ENCODE data around the gene ELAVL1.
"Not testable (repeated sequence)": the region's sequence is repeated elsewhere in the genome, so short reads cannot be mapped to it uniquely, and the experiment has no call there.

The ELAVL1 gene

GRCh38 chr19:7932930-7933300, 72.5 kb downstream of the ELAVL1 start:
- no peak for FAIRE-seq

- FAIRE-seq = no peak
Measured at GRCh38 chr19:7932276-7932929, 73.0 kb downstream of the ELAVL1 start.

- no peak for FAIRE-seq
Measured at GRCh38 chr19:7931221-7932061, 74.0 kb downstream of the ELAVL1 start.

GRCh38 chr19:7930765-7931164, 74.7 kb downstream of the ELAVL1 start:
- no peak for FAIRE-seq

GRCh38 chr19:7930030-7930429, 75.4 kb downstream of the ELAVL1 start:
- not testable (repeated sequence) for FAIRE-seq

- FAIRE-seq = no peak
Measured at GRCh38 chr19:7928741-7929701, 76.4 kb downstream of the ELAVL1 start.

DNA sequence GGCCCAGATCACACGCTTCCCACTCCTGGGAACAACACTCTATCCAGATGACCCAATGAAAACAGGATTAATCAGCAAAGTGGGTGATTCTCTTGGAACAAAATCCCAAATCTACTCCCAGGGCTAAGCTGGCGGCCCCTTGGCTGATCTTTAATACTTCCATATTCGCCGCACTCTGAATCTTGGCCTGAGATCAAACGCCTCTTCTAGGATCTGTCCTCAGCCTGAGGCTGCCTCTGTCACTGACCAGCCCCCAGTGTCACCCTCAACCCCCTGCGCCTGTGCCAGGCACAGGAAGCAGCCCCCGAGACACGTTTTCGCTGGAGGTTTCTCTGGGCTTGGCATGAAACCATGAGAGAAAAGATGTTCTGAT, 77.1 kb downstream of the ELAVL1 start:
- FAIRE-seq = no peak

DNA sequence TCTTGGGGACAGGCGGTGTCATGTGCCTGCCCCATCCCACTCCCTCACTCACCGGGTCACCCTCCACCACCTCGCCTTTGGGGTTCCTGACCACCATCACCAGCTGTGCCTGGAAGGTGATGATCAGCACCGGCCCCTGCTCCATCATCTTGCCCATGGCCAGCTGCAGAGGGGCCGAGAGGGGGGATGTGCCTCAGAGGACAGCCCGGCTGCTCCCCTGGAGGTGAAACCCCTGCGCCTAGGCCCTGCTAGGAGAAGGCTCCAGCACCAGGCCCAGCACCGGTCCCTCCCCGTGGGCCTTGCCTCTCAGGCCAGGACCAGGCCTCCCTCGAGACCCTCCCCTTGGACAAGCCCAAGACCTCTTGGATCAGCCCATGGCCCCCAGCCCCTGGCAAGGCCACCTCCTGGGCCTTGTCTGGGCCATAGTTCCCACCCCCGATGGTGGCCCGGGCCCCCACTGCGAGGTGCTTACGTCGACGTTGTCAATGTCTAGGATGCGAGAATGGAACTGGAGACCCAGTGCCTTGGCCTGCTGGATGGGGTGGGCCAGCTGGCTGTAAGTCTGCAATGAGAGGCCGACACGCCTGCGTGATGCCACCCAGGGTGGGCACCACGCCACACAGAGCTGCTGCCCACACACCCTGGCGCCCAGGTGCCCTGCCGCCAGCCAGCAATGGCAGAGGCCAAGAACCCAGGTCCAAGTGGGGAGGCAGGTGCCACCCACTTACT, 77.7 kb downstream of the ELAVL1 start:
- FAIRE-seq = no peak

GRCh38 chr19:7926727-7927604, 78.5 kb downstream of the ELAVL1 start:
- FAIRE-seq = no peak

DNA sequence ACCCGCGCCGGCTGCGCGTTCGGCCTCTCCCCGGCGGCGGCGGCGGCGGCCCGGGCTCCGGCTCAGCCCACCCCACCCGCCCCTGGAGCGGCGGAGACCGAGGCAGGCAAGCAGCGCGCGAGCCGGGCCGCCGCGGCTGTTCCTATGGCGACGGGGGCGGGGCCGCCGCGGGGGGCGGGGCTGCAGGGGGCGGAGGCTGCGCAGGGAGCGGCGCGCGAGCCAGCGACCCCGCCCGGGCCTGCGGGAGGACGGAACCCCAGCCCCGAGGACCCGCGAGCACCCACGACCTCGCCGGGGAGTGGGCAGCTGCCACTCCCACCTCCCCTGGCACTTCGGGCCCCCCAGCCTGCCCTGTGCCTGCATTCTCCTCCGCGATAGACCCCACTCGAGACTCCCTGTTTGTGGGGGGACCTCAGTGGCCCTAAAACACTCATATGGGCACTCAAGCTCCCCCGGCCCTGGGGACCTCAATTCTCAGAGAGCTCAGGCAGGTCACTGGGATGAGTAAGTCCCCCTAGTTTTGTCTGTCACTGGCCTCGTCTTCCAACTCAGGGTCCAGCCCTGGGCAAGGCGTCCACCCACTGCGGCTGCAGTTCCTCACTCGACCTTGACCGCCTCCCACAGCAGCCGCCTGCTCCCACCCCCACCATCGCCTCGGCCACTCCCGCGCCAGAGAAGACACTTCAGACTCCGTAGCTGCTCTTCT, 79.3 kb downstream of the ELAVL1 start, which contains the start of gene CTXN1:
TSS of gene CTXN1 (minus strand) at position 115 of the 706 bp plus-strand sequence. CDS start 597 bp downstream, outside the sequence.
- FAIRE-seq = no peak

- no peak for FAIRE-seq
Measured at GRCh38 chr19:7925171-7925851, 80.1 kb downstream of the ELAVL1 start.

DNA sequence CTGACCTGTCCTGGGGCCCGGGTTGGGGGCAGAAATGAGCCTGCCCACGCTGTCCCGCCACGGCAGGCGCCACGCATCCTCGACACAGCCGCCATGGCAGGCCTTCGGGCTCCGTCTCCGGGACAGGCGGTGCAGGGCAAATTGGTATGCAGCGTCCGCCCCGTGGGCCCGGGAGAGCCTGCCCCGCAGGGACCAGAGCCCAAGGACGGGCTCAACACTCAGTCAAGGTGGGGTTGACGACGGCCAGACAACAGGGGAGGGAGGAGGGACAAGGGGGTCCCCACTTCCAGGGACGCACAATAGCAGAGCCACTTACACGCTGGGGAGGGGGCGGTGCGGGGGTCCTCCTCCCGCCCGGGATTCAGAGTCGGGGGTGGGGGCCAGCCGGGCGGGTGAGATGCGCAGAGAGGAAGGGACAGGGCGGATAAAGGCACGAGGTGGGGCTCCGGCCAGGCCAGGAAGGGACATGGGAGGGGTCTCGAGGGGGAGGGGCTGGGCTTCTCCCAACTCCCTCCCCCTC, 80.7 kb downstream of the ELAVL1 start:
- FAIRE-seq = no peak

GRCh38 chr19:7924241-7924640, 81.2 kb downstream of the ELAVL1 start:
- no peak for FAIRE-seq

DNA sequence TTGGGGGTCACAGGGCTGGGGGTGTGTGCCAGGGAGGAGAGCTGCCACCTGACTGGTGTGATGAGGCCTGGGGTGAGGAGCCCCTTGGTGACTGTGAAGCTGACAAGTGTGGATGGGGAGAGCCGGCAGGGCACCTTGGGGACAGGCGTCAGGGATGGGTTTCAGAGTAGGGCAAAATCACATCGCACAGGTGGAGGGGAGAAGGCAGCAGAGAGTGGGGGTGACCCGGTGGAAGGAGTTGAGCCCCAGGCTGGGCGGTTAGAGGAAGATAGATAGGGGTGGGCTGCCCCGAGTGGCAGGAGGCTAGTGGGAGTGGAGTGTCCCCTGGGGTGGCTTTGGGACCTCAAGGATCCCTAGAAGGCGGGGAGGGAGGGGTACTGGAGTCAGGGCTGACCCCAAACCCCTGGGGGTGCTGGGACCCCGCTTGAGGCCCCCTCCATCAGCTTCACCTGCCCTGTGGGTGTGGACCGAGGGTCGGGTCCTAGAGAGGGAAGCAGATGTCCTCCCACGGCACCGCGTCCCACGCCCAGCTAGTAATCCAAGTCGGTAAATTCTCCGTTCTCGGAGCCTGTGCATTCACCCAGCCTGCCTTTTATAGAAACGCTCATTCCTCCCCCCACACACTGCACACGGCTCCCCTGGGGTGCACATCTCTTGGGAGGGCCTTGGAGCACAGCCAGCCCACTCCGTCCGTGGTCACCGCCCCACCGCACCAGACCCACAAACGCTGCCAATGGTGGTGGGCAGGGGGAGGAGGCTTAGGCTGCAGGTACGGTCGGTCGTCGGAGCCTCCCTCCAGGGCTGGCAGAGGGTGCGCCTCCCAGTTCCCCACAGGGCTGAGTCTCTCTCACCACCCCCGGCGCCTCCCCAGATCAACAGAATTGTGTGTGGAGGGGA, 81.9 kb downstream of the ELAVL1 start:
- no peak for FAIRE-seq

- no peak for FAIRE-seq
Measured at GRCh38 chr19:7922836-7923195, 82.6 kb downstream of the ELAVL1 start.

GRCh38 chr19:7921967-7922835, 83.2 kb downstream of the ELAVL1 start:
- FAIRE-seq = no peak

- no peak for FAIRE-seq
Measured at GRCh38 chr19:7921302-7921966, 84.0 kb downstream of the ELAVL1 start.

All from A204.1 (cell line).